Rectal smooth muscle tissue (tissue), 1 donor: ENCODE results near the gene CCSER1.
"Not testable (repeated sequence)": the region's sequence is repeated elsewhere in the genome, so short reads cannot be mapped to it uniquely, and the experiment has no call there.

ENCODE experiments used
- H3K27ac ChIP-seq: one replicate; pipeline ENCODE4 v1.7.0; 2013; ENCODE audit warnings: low read depth, low read length, inconsistent platforms
- H3K27me3 ChIP-seq: one replicate; pipeline ENCODE4 v1.7.0; 2013; ENCODE audit warnings: low read length; ENCODE audit not compliant: control insufficient read depth, insufficient read depth
- H3K36me3 ChIP-seq: one replicate; pipeline ENCODE4 v1.7.0; 2013; ENCODE audit warnings: low read length; ENCODE audit not compliant: control insufficient read depth, insufficient read depth
- H3K4me1 ChIP-seq: one replicate; pipeline ENCODE4 v1.7.0; 2013; ENCODE audit warnings: low read length; ENCODE audit not compliant: control insufficient read depth, insufficient read depth
- H3K4me3 ChIP-seq: one replicate; pipeline ENCODE4 v1.7.0; 2013; ENCODE audit warnings: low read length
- H3K9ac ChIP-seq: one replicate; pipeline ENCODE4 v1.7.0; 2013; ENCODE audit warnings: low read length

Gene CCSER1

DNA sequence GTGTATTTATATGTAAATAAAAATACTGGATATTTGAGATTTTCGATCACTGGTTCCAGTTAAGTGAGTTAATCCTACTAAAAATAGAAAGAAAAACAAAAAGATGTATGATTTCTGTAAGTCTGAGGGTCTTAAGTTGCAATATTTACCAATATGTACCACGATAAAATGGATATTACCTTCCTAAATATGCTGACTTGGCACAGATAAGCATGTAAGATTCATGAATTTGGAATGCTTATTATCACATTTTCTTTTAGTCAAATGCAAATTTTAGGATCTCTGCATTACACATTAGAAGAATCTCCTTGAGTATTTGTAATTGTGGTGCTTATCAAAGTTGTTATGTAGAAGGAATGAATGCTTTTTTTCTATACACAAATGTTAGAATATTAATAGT lies 1158.3 kb downstream of the CCSER1 start:
- no peaks in the 10 kb centered on the region for H3K4me1 ChIP-seq
- no peak overlapping the region for H3K4me3 ChIP-seq
- no peaks in the 10 kb centered on the region for H3K36me3 ChIP-seq
- no peak overlapping the region for H3K9ac ChIP-seq
- no peak overlapping the region for H3K27ac ChIP-seq
- H3K27me3 ChIP-seq: no peaks in the 10 kb centered on the region

DNA sequence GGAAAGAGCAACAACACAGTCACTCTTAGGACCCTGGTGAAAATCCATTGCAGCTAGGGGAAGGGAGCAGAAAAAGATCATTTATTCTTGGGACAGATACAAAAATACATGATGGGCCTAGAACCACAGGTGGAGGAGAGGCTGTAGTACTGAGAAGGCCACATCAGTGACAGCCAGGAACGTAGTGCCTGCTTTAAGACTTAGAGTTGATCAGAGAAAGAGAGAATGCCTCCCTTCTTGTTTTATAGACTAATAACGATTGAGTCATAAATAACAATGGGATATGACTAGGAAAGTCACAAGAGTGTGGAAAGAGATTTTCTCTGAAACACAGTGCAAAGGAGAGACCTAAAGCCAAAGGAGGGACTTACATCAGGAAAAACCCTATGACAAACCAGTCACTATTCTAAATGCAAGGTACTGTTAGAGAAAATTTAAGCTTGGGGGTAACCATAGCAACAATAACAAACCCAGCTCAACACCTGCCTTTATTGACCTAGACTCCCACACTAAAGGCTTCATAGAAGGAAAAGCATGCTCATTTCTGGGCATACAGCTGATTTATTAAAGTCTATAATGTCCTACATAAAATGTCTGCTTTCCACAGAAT lies 1161.6 kb downstream of the CCSER1 start:
- Histone ChIP-seq H3K36me3 (no peaks in the 10 kb centered on the region), H3K27ac (no peak overlapping the region), H3K9ac (no peak overlapping the region), H3K4me3 (no peak overlapping the region), H3K4me1 (no peaks in the 10 kb centered on the region), H3K27me3 (no peaks in the 10 kb centered on the region)

DNA sequence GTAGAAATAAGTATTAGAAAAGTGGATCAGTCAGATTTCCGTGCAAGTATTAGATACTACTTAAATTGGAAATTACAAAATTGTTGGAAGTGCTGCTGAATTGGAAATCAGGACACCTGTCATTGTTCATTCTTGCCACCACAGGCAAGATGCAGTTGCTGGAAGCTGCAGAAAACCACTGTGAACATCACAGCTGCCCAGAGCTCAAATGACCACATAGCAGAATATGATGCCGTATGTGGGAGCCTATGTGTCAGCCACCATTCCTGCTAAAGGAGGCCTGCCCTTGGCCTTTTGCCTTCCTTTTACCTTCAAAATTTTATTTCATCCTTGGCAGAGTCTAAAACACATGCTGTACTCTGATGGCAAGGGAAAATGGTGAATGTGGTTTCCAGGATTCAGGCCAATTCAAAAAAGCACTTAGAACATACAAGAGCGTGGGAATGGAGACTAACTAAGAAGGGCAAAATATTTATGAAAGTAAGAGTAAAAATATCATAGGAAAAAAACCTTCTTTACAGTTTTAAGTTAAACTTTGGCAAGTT lies 1171.0 kb downstream of the CCSER1 start:
- Histone ChIP-seq H3K4me1 (no peaks in the 10 kb centered on the region), H3K9ac (no peak overlapping the region), H3K27ac (no peak overlapping the region), H3K36me3 (no peaks in the 10 kb centered on the region), H3K4me3 (no peak overlapping the region), H3K27me3 (no peaks in the 10 kb centered on the region)

DNA sequence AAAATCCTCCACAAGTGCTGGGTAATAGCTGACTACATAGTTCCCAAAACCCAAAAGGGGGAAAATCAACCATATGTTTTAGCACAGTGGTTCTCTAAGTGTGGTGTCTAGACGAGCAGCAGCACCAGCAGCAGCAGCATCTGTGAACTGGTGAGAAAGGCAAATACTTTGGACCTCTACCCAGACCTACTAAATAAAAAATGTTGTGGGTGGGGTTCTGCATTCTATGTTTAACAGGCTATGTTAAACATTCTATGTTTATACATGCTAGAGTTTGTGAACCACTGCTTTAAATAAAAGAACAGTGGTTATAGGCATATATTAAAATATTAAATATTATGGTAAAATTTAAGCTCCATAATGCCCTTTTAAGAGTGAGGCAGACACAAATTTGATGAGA lies 1171.6 kb downstream of the CCSER1 start:
- Histone ChIP-seq H3K9ac (no peak overlapping the region), H3K4me1 (no peaks in the 10 kb centered on the region), H3K36me3 (no peaks in the 10 kb centered on the region), H3K4me3 (no peak overlapping the region), H3K27me3 (no peaks in the 10 kb centered on the region), H3K27ac (no peak overlapping the region)

DNA sequence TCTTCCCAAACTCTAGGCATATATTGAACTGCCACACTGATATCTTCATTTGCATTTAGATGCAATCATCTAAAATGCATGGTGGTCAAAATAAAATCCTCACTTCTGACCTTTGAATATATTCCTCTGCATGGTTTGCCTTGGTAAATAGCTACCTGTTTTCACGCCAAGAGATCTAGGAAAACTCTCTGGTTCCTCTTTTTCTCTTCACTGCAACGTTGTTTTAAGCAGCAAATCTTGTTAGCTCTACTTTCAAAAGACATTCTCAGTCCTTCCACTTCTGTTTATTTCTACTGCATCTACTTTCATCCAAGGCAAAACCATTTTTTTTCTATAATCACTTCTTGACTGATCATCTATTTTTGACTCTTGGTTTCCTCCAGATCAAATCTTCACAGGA lies 1174.9 kb downstream of the CCSER1 start:
- Histone ChIP-seq H3K4me1 (no peaks in the 10 kb centered on the region), H3K36me3 (no peaks in the 10 kb centered on the region), H3K9ac (no peak overlapping the region), H3K4me3 (no peak overlapping the region), H3K27ac (no peak overlapping the region), H3K27me3 (no peaks in the 10 kb centered on the region)

DNA sequence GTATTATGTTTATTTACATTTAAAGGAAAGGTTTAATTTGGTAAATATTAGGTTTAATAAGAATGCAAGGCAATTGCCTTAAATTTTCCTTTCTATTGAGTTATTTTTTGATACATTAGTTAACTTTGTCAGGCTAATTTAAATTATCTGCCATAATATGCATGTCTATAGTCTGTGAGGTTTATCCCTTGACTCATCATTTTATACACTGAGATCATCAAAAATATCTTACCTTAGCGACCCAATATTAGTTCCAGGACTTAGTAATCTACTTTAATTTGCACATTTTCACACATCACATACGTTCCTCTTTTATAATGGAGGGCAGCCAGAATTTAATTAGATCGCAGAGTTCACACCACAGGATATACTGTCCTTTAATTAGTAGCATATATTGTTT lies 1177.1 kb downstream of the CCSER1 start:
- no peak overlapping the region for H3K4me3 ChIP-seq
- no peaks in the 10 kb centered on the region for H3K4me1 ChIP-seq
- no peak overlapping the region for H3K9ac ChIP-seq
- no peaks in the 10 kb centered on the region for H3K27me3 ChIP-seq
- no peaks in the 10 kb centered on the region for H3K36me3 ChIP-seq
- no peak overlapping the region for H3K27ac ChIP-seq

DNA sequence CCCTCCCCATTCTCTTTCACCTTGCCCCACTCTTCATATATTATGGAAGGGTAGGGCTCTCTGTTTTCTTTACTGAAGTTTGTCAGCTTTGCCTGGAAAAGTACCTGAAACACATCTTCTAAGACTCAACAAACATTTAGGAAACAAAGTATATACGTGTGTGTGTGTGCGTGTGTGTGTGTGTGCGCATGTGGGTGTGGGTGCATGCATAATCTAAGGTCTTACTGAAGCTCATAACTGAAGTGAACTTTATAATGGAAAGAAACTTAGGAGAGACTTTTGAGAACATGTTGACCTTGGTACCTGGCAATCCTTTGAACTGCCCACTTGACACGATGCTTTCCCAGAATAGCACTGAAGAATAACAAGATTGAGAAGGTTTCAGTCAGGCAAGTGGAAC lies 1190.2 kb downstream of the CCSER1 start:
- H3K9ac ChIP-seq: no peak overlapping the region
- H3K36me3 ChIP-seq: no peaks in the 10 kb centered on the region
- H3K4me1 ChIP-seq: no peaks in the 10 kb centered on the region

DNA sequence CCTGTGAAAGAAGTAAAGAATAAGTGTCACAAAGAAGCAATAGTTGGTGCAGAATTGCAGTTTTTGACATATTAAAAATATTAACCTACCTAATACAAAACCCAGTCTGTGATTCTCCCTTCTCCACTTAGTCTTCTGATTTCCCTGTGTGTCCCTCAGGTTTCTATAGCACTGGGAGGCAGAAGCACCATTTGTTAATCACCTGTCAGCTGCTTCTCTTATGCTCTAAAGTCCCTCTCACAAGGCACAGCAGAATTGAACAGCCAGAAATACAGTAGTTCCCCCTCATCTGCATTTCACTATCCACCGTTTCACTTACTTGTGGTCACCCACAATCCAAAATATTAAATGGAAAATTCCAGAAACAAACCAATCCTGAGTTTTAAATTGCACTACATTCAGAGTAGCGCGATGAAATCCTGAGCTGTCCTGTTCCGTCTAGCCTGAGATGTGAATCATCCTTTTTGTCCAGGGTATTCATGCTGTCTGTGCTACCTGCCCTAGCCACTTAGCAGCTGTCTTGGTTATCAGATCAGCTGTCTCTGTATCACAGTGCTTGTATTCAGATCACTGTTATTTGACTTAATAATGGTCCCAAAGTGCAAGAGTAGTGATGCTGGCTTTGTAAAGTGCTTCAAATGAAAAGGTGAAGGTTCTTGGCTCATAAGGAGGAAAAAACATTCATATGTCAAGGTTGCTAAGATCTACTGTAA lies 1192.5 kb downstream of the CCSER1 start:
- Histone ChIP-seq H3K4me1 (no peaks in the 10 kb centered on the region), H3K36me3 (no peaks in the 10 kb centered on the region), H3K4me3 (no peak overlapping the region), H3K27me3 (no peaks in the 10 kb centered on the region), H3K27ac (no peak overlapping the region), H3K9ac (no peak overlapping the region)

More for the DNA sequence above, 1190.2 kb downstream of the CCSER1 start:
- Histone ChIP-seq H3K27me3 (no peaks in the 10 kb centered on the region), H3K4me3 (no peak overlapping the region), H3K27ac (no peak overlapping the region)

DNA sequence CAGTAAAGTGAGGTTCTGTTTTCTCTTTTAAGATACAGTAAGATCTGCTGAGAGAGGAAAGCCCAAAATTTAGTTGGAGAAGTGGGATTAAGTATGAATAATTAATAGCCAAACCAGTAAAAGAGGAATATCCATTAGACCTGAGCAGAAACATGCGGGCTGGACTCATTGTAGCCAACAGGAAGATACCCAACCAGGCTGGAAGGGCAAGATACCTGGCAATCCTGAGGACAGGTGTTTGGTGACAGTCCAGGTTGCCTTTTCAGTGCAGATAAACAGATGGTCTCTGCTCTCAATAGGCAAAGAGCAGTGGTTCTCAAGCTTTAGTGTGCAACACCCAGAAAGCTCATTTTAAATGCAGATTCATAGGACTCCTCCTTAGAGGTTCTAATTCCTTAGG lies 1195.8 kb downstream of the CCSER1 start:
- Histone ChIP-seq H3K27me3 (no peaks in the 10 kb centered on the region), H3K4me1 (no peaks in the 10 kb centered on the region), H3K27ac (no peak overlapping the region), H3K4me3 (no peak overlapping the region), H3K36me3 (no peaks in the 10 kb centered on the region), H3K9ac (no peak overlapping the region)

DNA sequence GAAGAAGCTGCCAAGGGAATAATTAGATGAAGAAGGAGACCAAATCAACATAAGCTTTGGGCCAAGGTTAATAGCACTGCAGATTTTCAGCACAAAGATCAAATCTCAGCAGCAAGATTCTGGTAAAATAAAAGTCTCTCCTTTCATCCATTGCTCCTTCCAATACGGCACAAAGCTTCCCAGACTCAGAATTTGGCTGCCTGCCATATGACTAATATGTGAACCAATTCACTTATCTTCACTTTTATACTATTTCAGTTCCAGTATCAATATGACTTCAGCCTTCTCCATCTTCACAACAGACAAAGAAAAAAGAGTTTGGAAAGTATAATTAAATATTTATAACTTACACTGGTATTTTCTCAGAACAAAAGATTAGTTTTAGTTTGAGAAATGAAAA lies 1198.3 kb downstream of the CCSER1 start:
- Histone ChIP-seq H3K4me3 (no peak overlapping the region), H3K4me1 (no peaks in the 10 kb centered on the region), H3K27me3 (no peaks in the 10 kb centered on the region), H3K9ac (no peak overlapping the region), H3K27ac (no peak overlapping the region), H3K36me3 (no peaks in the 10 kb centered on the region)

DNA sequence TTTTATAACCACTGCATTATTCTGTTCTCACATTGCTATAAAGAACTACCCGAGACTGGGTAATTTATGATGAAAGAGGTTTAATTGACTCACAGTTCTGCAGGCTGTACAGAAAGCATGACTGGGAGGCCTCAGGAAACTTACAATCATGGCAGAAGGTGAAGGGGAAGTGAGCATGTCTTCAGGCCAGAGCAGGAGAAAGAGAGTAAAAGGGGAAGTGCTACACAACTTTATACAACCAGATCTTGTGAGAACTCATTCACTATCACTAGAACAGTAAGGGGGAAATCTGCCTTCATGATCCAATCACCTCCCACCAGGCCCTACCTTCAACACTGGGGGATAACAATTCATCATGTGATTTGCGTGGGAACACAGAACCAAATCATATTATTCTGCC lies 1199.0 kb downstream of the CCSER1 start:
- H3K4me1 ChIP-seq, H3K4me3 ChIP-seq, H3K9ac ChIP-seq, H3K27ac ChIP-seq, H3K27me3 ChIP-seq, H3K36me3 ChIP-seq: not testable (repeated sequence)

DNA sequence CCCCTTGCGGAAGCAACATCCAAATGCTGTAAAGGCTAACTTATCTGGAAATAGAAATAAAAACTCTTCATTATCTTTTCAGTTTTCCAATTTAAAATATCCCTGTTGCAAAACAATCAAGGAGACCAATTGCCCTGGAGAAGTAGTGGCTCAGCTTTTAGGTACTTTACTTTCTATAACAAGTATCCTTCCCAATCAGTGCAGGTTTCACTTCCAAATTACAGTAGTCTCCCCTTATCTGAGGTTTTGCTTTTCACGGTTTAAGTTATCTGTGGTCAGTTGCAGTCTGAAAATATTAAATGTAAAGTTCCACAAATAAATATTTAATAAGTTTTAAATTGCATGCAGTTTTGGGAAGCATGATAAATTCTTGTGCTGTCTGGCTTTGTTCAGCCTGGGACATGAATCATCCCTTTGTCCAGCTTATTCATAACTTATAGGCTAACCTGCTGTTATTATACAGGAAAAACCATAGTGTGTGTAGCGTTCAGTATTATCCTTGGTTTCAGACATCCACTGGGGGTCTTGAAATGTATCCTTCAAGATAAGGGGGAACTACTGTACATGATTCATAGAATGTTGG lies 1203.5 kb downstream of the CCSER1 start:
- Histone ChIP-seq H3K4me3 (no peak overlapping the region), H3K27me3 (no peaks in the 10 kb centered on the region), H3K4me1 (no peaks in the 10 kb centered on the region), H3K27ac (no peak overlapping the region), H3K9ac (no peak overlapping the region), H3K36me3 (no peaks in the 10 kb centered on the region)

DNA sequence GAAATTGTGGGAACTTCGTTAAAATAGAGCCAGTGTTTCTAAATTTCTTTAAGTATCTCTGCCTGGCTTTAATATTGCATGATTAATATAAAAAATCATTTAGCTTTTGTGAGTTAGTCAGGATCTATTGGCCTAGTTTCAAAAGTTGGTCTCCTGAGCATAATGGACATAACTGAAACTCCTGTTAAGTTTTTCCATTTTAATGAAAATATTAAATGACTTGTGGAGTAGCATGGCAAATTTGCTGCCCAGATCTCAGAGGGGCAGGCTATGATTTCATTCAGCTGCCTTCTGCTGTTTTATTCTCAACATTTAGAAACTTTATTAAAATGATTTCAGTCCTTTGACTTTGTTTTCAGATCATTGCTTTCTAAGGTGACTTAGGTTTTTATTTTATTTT lies 1213.6 kb downstream of the CCSER1 start:
- H3K27ac ChIP-seq: no peak overlapping the region
- no peaks in the 10 kb centered on the region for H3K36me3 ChIP-seq
- H3K27me3 ChIP-seq: no peaks in the 10 kb centered on the region
- H3K9ac ChIP-seq: no peak overlapping the region
- no peak overlapping the region for H3K4me3 ChIP-seq
- H3K4me1 ChIP-seq: no peaks in the 10 kb centered on the region
